ENCODE data around the gene POU5F2.

Gene POU5F2

DNA sequence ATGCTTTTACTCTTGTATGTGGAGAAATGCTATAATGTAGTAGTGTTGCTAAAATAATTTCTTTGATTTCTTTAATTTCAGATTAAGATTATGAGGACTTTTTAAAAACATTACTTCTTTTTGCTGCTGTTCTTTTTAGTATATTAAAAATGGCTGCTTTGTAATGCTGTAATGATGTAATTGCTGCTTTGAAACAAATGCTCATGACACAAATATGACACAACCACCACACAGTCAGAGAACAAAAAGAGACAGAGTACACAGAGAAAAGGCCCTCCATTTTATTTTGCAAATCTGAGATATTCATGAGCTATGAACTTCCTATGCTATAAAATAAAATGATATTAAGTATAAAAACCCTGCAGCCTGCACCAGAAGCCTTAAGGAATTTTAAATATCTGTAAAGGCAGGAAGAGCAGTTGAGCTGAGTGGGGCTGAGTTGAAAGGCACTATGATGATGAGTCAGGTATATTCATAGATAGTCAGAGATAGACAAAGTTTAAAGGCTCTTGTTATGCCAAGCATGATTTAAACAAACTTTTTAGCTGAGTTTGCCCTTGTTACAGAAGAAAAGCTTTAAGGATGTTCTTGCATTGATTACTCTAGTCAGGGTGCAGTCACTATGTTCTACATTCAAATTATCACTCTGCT lies 5.1 kb upstream of the POU5F2 start:
- no peak overlapping the region for H3K4me3 ChIP-seq (ENCODE audit: low read depth in 1 of 2, low read length in 2 of 2)
- no peaks in the 10 kb centered on the region for H3K4me1 ChIP-seq (ENCODE audit: control insufficient read depth in 1 of 2, insufficient read depth in 2 of 2, low read length in 2 of 2)
- peaks cover 0 to under 1% of the 10 kb centered on the region in 2 donors for H3K36me3 ChIP-seq (ENCODE audit: control insufficient read depth in 1 of 2, insufficient read depth in 2 of 2, low read length in 2 of 2)
- no peaks in the 10 kb centered on the region for H3K27me3 ChIP-seq (ENCODE audit: low read depth, low read length)
- H3K9me3 ChIP-seq (ENCODE audit: control insufficient read depth in 1 of 2, low read length in 2 of 2) = no peaks in the 10 kb centered on the region
- H3K27ac ChIP-seq (ENCODE audit: low read length) = no peak overlapping the region

DNA sequence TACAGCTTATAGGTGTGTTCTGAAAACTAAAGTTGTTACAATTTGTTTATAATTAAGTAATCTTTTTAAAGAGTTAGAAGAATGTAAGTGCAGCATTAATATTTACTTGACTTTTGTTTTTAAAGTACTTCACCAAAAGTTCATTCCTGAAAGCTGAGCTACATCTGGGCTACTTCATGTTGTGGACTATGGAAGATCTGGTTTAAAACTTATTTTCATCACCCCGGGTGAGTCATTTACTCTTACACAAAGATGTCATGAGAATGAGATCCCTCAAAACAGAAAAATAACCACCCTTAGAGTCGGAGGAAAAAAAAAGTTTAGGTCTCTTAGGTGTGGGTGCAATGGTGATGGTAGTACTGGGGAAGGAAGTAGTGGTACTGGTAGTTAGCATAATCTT lies 5.1 kb downstream of the POU5F2 start:
- no peaks in the 10 kb centered on the region for H3K9me3 ChIP-seq (ENCODE audit: control insufficient read depth in 1 of 2, low read length in 2 of 2)
- H3K4me3 ChIP-seq (ENCODE audit: low read depth in 1 of 2, low read length in 2 of 2) = no peak overlapping the region
- H3K4me1 ChIP-seq (ENCODE audit: control insufficient read depth in 1 of 2, insufficient read depth in 2 of 2, low read length in 2 of 2) = no peaks in the 10 kb centered on the region
- peaks cover 0 to 11% of the 10 kb centered on the region in 2 donors for H3K36me3 ChIP-seq (ENCODE audit: control insufficient read depth in 1 of 2, insufficient read depth in 2 of 2, low read length in 2 of 2)
- no peaks in the 10 kb centered on the region for H3K27me3 ChIP-seq (ENCODE audit: low read depth, low read length)
- H3K27ac ChIP-seq (ENCODE audit: low read length) = no peak overlapping the region

DNA sequence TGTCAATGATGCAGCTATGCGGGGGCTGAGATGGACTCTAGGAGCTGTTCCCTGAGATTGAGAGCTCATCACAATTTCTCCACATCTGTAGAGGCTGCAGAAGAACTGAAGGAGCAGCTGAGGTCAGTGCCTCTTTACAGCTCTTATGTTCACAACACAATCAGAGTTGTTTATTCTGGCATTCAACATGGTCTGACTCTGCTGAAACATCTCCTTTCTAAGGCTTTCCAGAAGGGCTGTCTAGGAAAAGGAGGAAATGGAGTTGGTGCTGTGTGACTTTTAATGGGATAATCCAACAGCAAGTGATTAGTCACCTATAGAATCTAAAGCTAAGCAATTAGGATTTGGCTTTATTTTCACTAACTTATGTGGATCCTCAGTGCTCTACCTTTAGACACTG lies 6.0 kb downstream of the POU5F2 start:
- no peaks in the 10 kb centered on the region for H3K27me3 ChIP-seq (ENCODE audit: low read depth, low read length)
- H3K4me3 ChIP-seq (ENCODE audit: low read depth in 1 of 2, low read length in 2 of 2) = no peak overlapping the region
- peaks cover 0 to 2% of the 10 kb centered on the region in 2 donors for H3K36me3 ChIP-seq (ENCODE audit: control insufficient read depth in 1 of 2, insufficient read depth in 2 of 2, low read length in 2 of 2)
- no peaks in the 10 kb centered on the region for H3K9me3 ChIP-seq (ENCODE audit: control insufficient read depth in 1 of 2, low read length in 2 of 2)
- no peak overlapping the region for H3K27ac ChIP-seq (ENCODE audit: low read length)
- H3K4me1 ChIP-seq (ENCODE audit: control insufficient read depth in 1 of 2, insufficient read depth in 2 of 2, low read length in 2 of 2) = no peaks in the 10 kb centered on the region

DNA sequence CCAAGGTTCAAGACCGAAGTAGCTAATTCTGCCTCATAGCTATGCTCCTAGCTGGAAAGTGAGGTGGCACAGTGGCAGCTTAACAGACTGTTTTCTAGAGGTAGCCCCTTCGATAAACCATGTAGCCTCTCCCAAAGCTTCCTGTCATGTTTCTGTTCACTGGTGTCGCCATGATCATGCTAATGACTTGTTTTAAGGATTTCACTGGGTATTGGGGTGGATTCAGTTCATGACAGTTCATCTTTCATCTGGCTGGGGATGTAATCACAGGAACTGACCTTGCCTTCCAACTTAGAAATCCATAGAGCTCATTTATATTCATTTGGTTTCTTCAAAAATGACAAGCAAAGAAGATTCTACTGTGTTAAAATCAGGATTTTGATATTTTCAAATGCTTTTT lies 9.4 kb downstream of the POU5F2 start:
- Histone ChIP-seq H3K9me3 (ENCODE audit: control insufficient read depth in 1 of 2, low read length in 2 of 2) (no peaks in the 10 kb centered on the region), H3K27me3 (ENCODE audit: low read depth, low read length) (no peaks in the 10 kb centered on the region), H3K4me1 (ENCODE audit: control insufficient read depth in 1 of 2, insufficient read depth in 2 of 2, low read length in 2 of 2) (no peaks in the 10 kb centered on the region), H3K4me3 (ENCODE audit: low read depth in 1 of 2, low read length in 2 of 2) (no peak overlapping the region), H3K36me3 (ENCODE audit: control insufficient read depth in 1 of 2, insufficient read depth in 2 of 2, low read length in 2 of 2) (no peaks in the 10 kb centered on the region), H3K27ac (ENCODE audit: low read length) (no peak overlapping the region)

DNA sequence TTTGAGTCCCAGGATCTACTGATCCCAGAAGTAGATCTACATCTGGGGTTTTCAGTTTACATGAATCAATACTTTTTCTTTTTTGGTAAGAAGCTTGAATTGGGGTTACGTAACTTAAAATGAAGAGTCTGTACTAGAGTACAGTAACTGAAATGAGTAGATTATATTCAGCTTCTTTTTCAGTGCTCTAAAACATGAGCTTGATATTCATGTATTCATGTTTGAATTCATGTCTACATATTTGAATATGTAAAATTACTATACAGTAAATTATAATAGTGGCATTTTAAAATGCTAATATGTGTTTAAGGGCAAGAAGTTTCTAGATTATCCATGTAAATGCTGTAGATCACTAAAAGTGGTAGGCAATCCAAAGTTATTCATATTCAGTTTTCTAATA lies 14.8 kb downstream of the POU5F2 start:
- Histone ChIP-seq H3K9me3 (ENCODE audit: control insufficient read depth in 1 of 2, low read length in 2 of 2) (no peaks in the 10 kb centered on the region), H3K4me3 (ENCODE audit: low read depth in 1 of 2, low read length in 2 of 2) (no peak overlapping the region), H3K27me3 (ENCODE audit: low read depth, low read length) (no peaks in the 10 kb centered on the region), H3K36me3 (ENCODE audit: control insufficient read depth in 1 of 2, insufficient read depth in 2 of 2, low read length in 2 of 2) (no peaks in the 10 kb centered on the region), H3K27ac (ENCODE audit: low read length) (no peak overlapping the region), H3K4me1 (ENCODE audit: control insufficient read depth in 1 of 2, insufficient read depth in 2 of 2, low read length in 2 of 2) (no peaks in the 10 kb centered on the region)

DNA sequence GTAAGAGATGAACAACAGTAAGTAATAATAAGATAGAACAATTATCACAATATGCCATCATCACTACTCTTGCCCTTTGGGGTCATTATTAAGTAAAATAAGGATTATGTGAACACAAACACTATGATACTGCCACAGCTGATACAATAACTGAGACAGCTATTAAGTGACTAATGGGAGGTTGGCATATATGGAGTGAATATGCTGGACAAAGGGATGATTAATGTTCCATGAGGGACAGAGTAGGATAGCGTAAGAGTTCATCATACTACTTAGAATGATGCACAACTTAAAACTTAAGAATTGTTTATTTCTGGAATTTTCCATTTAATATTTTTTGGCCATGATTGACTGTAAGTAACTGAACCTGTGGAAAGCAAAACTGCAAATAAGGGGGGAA lies 16.6 kb downstream of the POU5F2 start:
- Histone ChIP-seq H3K9me3 (ENCODE audit: control insufficient read depth in 1 of 2, low read length in 2 of 2) (no peaks in the 10 kb centered on the region), H3K36me3 (ENCODE audit: control insufficient read depth in 1 of 2, insufficient read depth in 2 of 2, low read length in 2 of 2) (no peaks in the 10 kb centered on the region), H3K4me1 (ENCODE audit: control insufficient read depth in 1 of 2, insufficient read depth in 2 of 2, low read length in 2 of 2) (no peaks in the 10 kb centered on the region), H3K27me3 (ENCODE audit: low read depth, low read length) (no peaks in the 10 kb centered on the region), H3K27ac (ENCODE audit: low read length) (no peak overlapping the region), H3K4me3 (ENCODE audit: low read depth in 1 of 2, low read length in 2 of 2) (no peak overlapping the region)

DNA sequence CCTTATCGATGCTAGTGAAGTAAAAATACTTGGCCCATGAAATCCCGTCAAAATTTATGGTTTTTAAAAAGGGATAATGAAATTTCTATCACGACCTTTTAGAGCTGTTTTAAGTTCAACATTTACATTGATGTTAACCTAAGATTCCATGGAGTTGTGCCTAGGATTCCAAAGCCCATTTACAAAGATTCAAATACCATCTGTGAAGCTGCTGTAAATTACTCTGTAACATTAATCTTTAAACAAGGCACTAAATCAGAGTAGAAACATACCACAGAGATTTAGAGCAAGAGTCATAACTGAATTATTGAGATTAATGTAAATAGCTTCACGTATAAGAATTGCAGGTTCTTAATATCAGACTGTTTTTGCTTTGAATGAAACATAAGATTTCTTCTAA lies 17.7 kb downstream of the POU5F2 start:
- H3K4me1 ChIP-seq (ENCODE audit: control insufficient read depth in 1 of 2, insufficient read depth in 2 of 2, low read length in 2 of 2) = no peaks in the 10 kb centered on the region
- no peaks in the 10 kb centered on the region for H3K36me3 ChIP-seq (ENCODE audit: control insufficient read depth in 1 of 2, insufficient read depth in 2 of 2, low read length in 2 of 2)
- H3K4me3 ChIP-seq (ENCODE audit: low read depth in 1 of 2, low read length in 2 of 2) = no peak overlapping the region
- no peaks in the 10 kb centered on the region for H3K27me3 ChIP-seq (ENCODE audit: low read depth, low read length)
- no peaks in the 10 kb centered on the region for H3K9me3 ChIP-seq (ENCODE audit: control insufficient read depth in 1 of 2, low read length in 2 of 2)
- H3K27ac ChIP-seq (ENCODE audit: low read length) = no peak overlapping the region

DNA sequence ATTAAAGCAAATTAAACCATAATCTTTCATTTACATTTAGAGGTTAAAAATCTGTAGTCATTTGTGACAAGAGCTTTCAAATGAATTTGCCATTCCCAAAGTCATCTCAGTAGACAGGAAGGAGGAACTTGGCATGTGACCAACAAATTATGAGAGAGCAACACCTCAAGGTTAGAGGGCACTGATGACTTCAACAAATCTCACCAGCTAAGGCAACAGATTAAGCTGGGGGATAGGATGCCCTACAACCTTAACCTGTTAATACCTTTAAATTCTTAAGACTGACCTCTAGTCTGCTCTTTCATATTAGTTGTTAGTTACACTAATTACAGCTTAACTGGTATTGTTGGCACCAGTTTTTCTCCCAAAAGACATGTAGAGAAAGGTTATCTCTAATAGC lies 18.4 kb downstream of the POU5F2 start:
- no peaks in the 10 kb centered on the region for H3K9me3 ChIP-seq (ENCODE audit: control insufficient read depth in 1 of 2, low read length in 2 of 2)
- no peaks in the 10 kb centered on the region for H3K36me3 ChIP-seq (ENCODE audit: control insufficient read depth in 1 of 2, insufficient read depth in 2 of 2, low read length in 2 of 2)
- no peaks in the 10 kb centered on the region for H3K27me3 ChIP-seq (ENCODE audit: low read depth, low read length)
- H3K4me1 ChIP-seq (ENCODE audit: control insufficient read depth in 1 of 2, insufficient read depth in 2 of 2, low read length in 2 of 2) = no peaks in the 10 kb centered on the region
- no peak overlapping the region for H3K27ac ChIP-seq (ENCODE audit: low read length)
- no peak overlapping the region for H3K4me3 ChIP-seq (ENCODE audit: low read depth in 1 of 2, low read length in 2 of 2)

DNA sequence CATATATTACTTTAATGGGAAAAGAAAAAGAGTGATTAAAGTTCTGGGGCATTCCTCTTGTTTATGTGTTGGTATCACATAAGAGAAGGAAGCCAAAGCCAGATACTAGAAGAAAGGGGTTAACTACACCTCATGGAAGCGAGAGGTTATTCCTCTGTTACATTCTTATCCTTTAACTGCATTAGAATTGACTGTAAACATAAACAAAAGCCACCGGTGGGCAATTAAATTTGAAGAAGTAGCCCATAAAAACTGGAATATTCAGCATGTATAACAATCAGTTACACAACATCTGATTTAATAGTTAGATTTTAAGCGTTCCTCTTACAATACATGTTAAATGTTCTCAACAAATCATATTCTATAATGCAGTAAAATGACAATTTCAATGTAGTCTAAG lies 18.8 kb downstream of the POU5F2 start:
- no peaks in the 10 kb centered on the region for H3K36me3 ChIP-seq (ENCODE audit: control insufficient read depth in 1 of 2, insufficient read depth in 2 of 2, low read length in 2 of 2)
- H3K27me3 ChIP-seq (ENCODE audit: low read depth, low read length) = no peaks in the 10 kb centered on the region
- no peak overlapping the region for H3K4me3 ChIP-seq (ENCODE audit: low read depth in 1 of 2, low read length in 2 of 2)
- H3K9me3 ChIP-seq (ENCODE audit: control insufficient read depth in 1 of 2, low read length in 2 of 2) = no peaks in the 10 kb centered on the region
- no peak overlapping the region for H3K27ac ChIP-seq (ENCODE audit: low read length)
- no peaks in the 10 kb centered on the region for H3K4me1 ChIP-seq (ENCODE audit: control insufficient read depth in 1 of 2, insufficient read depth in 2 of 2, low read length in 2 of 2)

DNA sequence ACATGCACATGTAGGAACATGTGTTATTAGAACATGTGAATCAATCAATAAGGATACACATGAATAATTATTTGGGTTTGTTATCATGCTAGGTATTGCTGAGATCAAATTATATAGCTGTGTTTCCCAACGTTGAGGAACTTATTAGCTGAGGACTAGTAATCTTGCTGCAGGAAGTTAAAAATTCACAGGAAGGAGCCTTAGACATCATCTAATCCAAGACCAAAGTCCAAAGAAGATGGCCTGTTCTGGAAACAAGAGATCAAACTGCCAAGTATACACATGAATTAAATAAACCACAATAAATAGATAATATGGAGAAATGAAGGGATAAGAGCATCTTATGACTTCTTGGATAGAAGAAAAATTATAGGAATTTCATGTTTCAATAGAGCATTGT lies 19.9 kb downstream of the POU5F2 start:
- Histone ChIP-seq H3K9me3 (ENCODE audit: control insufficient read depth in 1 of 2, low read length in 2 of 2) (no peaks in the 10 kb centered on the region), H3K27ac (ENCODE audit: low read length) (no peak overlapping the region), H3K36me3 (ENCODE audit: control insufficient read depth in 1 of 2, insufficient read depth in 2 of 2, low read length in 2 of 2) (no peaks in the 10 kb centered on the region)

DNA sequence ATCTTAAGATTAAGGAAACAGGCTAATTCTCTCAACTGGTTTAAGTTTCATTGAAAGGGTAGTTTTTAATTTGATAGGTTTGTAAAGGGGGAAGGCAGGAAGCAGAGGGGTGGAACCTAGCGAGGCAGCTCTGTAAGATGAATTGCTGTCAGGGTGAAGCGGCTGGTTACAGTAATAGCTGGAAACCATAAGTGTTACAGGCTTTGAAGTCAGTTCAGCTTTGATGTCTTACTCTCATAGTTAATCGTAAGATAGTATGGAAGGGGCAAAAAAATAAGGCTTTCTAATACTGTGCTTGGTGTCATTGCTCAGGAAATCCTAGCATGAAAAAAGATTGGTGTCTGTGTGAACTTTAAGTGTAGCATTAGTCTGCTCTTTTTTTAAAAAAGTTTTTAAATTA lies 20.3 kb downstream of the POU5F2 start:
- H3K9me3 ChIP-seq (ENCODE audit: control insufficient read depth in 1 of 2, low read length in 2 of 2) = no peaks in the 10 kb centered on the region
- no peaks in the 10 kb centered on the region for H3K27me3 ChIP-seq (ENCODE audit: low read depth, low read length)
- H3K36me3 ChIP-seq (ENCODE audit: control insufficient read depth in 1 of 2, insufficient read depth in 2 of 2, low read length in 2 of 2) = no peaks in the 10 kb centered on the region
- H3K4me3 ChIP-seq (ENCODE audit: low read depth in 1 of 2, low read length in 2 of 2) = no peak overlapping the region
- peaks cover 0 to 3% of the 10 kb centered on the region in 2 donors for H3K4me1 ChIP-seq (ENCODE audit: control insufficient read depth in 1 of 2, insufficient read depth in 2 of 2, low read length in 2 of 2)
- no peak overlapping the region for H3K27ac ChIP-seq (ENCODE audit: low read length)

More for the DNA sequence above, 19.9 kb downstream of the POU5F2 start:
- no peaks in the 10 kb centered on the region for H3K27me3 ChIP-seq (ENCODE audit: low read depth, low read length)
- H3K4me1 ChIP-seq (ENCODE audit: control insufficient read depth in 1 of 2, insufficient read depth in 2 of 2, low read length in 2 of 2) = peaks cover 0 to 3% of the 10 kb centered on the region in 2 donors
- H3K4me3 ChIP-seq (ENCODE audit: low read depth in 1 of 2, low read length in 2 of 2) = no peak overlapping the region

DNA sequence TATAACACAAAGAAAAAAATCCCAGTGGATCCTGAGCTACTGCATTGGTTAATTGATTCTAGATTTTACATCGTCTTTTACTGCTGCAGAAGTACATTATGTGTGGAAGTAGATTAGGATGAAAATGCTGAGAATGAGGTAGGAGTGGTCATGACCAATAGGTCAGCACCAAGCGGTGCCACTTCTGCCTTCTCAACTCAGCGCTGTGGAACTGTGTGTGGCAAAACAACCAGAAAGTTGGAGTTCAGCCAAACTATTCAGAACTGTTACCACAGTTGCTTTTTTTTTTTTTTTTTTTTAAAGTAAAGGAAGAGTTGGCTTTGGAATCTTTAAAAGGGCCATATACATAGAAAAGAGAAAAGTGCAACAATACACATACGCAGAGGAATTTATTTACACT lies 24.2 kb downstream of the POU5F2 start:
- Histone ChIP-seq H3K9me3 (ENCODE audit: control insufficient read depth in 1 of 2, low read length in 2 of 2) (no peaks in the 10 kb centered on the region), H3K27ac (ENCODE audit: low read length) (no peak overlapping the region), H3K4me3 (ENCODE audit: low read depth in 1 of 2, low read length in 2 of 2) (no peak overlapping the region), H3K27me3 (ENCODE audit: low read depth, low read length) (no peaks in the 10 kb centered on the region), H3K4me1 (ENCODE audit: control insufficient read depth in 1 of 2, insufficient read depth in 2 of 2, low read length in 2 of 2) (peaks cover 3% of the 10 kb centered on the region in 2 donors), H3K36me3 (ENCODE audit: control insufficient read depth in 1 of 2, insufficient read depth in 2 of 2, low read length in 2 of 2) (no peaks in the 10 kb centered on the region)
